K562 (cell line): ENCODE results near the gene MBD5. TPM values are rescaled to one million over a fixed set of nuclear protein-coding genes. Genes with fewer than 3 reads are reported as not detected.

ENCODE experiments used
- ATAC-seq: fragments of 200-7000 bp; cut with Tn5 transposase; 3 replicates; pipeline ENCODE4 v1.9.1; 2020; ENCODE audit warnings: moderate library complexity
- BruUV-seq: library from RNA; stranded (reverse); fragments of 400-500 nt; replicated peaks from 2 replicates; lab custom pipeline; 2021; lab: Mats Ljungman, UMichigan
- CTCF ChIA-PET: fragments of 300-600 bp; formaldehyde crosslinking; extraction: SDS; loops from one replicate; lab custom pipeline; 2021; ENCODE audit warnings: low intra/inter-chr PET ratio; lab: Yijun Ruan, JAX
- POLR2A ChIA-PET: fragments of 300-600, 350-650 bp; sonication (Branson Sonifier 250); formaldehyde crosslinking; extraction: SDS; loops from one replicate; lab custom pipeline; 2021; ENCODE audit warnings: antibody characterized with exemption, inconsistent platforms; lab: Yijun Ruan, JAX
- DNase-seq, 4 experiments: peaks; one replicate each; pipeline versions ENCODE4 v3.0.0 to v3.0.0-alpha.2; 2011 to 2018; ENCODE audit warnings: low spot score in 3 of 4, mixed read lengths in 3 of 4; ENCODE audit errors: extremely low read depth in 1 of 4
- FAIRE-seq: peaks from 2 replicates; lab custom pipeline; 2011; peaks lifted over from hg19 to GRCh38; lab: Jason Lieb, UNC
- H2AFZ ChIP-seq: 2 replicates; pipeline ENCODE4 v1.6.0; 2011; ENCODE audit warnings: low read depth, low read length, control low read depth, inconsistent platforms
- H3K27ac ChIP-seq: fragments of 200-600 bp; 3 replicates; pipeline ENCODE4 v1.8.0; 2011; ENCODE audit warnings: low read depth, mild to moderate bottlenecking, control low read depth, inconsistent platforms, low read length, moderate library complexity, mixed read lengths; ENCODE audit errors: extremely low read depth
- H3K27me3 ChIP-seq, 2 experiments: fragments of 300-600 bp in 1 of 2; 2 replicates in 1 of 2; 3 replicates in 1 of 2; pipeline versions ENCODE4 v1.6.0 to v1.8.0; 2011; ENCODE audit warnings: inconsistent platforms in 2 of 2, low read length in 2 of 2, mild to moderate bottlenecking in 1 of 2, mixed read lengths in 1 of 2, moderate library complexity in 1 of 2; ENCODE audit not compliant: control insufficient read depth in 2 of 2, insufficient read depth in 2 of 2
- H3K36me3 ChIP-seq: fragments of 300-600 bp; 3 replicates; pipeline ENCODE4 v1.8.0; 2011; ENCODE audit warnings: mild to moderate bottlenecking, low read length, inconsistent platforms; ENCODE audit not compliant: control insufficient read depth, insufficient read depth
- H3K4me1 ChIP-seq, 2 experiments: fragments of 200-600 bp in 1 of 2; replicated peaks in 1 of 2; 2 replicates in 1 of 2; 3 replicates in 1 of 2; pipeline versions ENCODE4 v1.5.1 to v1.8.0; 2011; ENCODE audit warnings: inconsistent platforms in 2 of 2, low read length in 2 of 2, mild to moderate bottlenecking in 1 of 2, mixed read lengths in 1 of 2, moderate library complexity in 1 of 2; ENCODE audit not compliant: control insufficient read depth in 2 of 2, insufficient read depth in 2 of 2
- H3K4me2 ChIP-seq: 2 replicates; pipeline ENCODE4 v1.6.1; 2011; ENCODE audit warnings: low read length, control low read depth, inconsistent platforms, mixed read lengths; ENCODE audit not compliant: insufficient read depth
- H3K4me3 ChIP-seq: fragments of 200-600 bp; sonication (generic), shearing (Covaris generic); 2 replicates; pipeline ENCODE4 v1.5.1; 2016; ENCODE audit warnings: control low read depth, inconsistent platforms
- H3K79me2 ChIP-seq: fragments of 200-600 bp; 3 replicates; pipeline ENCODE4 v1.8.0; 2011; ENCODE audit warnings: low read length, inconsistent platforms; ENCODE audit not compliant: control insufficient read depth, insufficient read depth
- H3K9ac ChIP-seq, 2 experiments: 2 replicates each; pipeline versions ENCODE4 v1.6.0 to v1.6.1; 2011; ENCODE audit warnings: low read depth in 2 of 2, low read length in 2 of 2, control low read depth in 1 of 2, inconsistent platforms in 1 of 2, mild to moderate bottlenecking in 1 of 2, mixed read lengths in 1 of 2; ENCODE audit not compliant: insufficient read depth in 1 of 2
- H3K9me1 ChIP-seq: one replicate; pipeline ENCODE4 v1.6.0; 2011; ENCODE audit warnings: inconsistent platforms, mild to moderate bottlenecking, low read length, moderate library complexity; ENCODE audit not compliant: control insufficient read depth, insufficient read depth
- H3K9me3 ChIP-seq: replicated peaks from 2 replicates; pipeline ENCODE4 v1.5.1; 2011; ENCODE audit warnings: low read depth, low read length, inconsistent platforms; ENCODE audit not compliant: control insufficient read depth, insufficient read depth
- H4K20me1 ChIP-seq: replicated peaks from 2 replicates; pipeline ENCODE4 v1.6.1; 2011; ENCODE audit warnings: low read length, inconsistent platforms, mixed read lengths; ENCODE audit not compliant: control insufficient read depth, insufficient read depth
- BCL6 ChIP-seq: fragments of 250-450 bp; sonication (Bioruptor Pico); IDR thresholded peaks from 2 replicates; pipeline ENCODE4 v1.4.0; 2020
- CREBBP ChIP-seq: IDR thresholded peaks from one replicate; pipeline ENCODE4 v1.6.1; 2012; ENCODE audit warnings: low read depth, mild to moderate bottlenecking, control low read depth, inconsistent platforms, low read length
- GTF2E2 ChIP-seq: fragments of 200-800 bp; sonication (Bioruptor generic); IDR thresholded peaks from 2 replicates; pipeline ENCODE4 v1.6.1; 2016; ENCODE audit warnings: missing genetic modification characterization, missing compliant biosample characterization
- HLTF ChIP-seq: fragments of 450-650 bp; IDR thresholded peaks from 2 replicates; pipeline ENCODE4 v1.6.1; 2016
- SIN3A ChIP-seq, 2 experiments: fragments of 150-350 bp in 1 of 2; IDR thresholded peaks; 2 replicates each; pipeline ENCODE4 v1.6.1; 2011 to 2016; ENCODE audit warnings: borderline replicate concordance in 2 of 2, low read depth in 2 of 2, low read length in 2 of 2, mild to moderate bottlenecking in 2 of 2, moderate library complexity in 2 of 2; ENCODE audit not compliant: control insufficient read depth in 1 of 2
- SRF ChIP-seq, 2 experiments: fragments of 250-450, 450-650 bp in 1 of 2; sonication (Bioruptor Pico) in 1 of 2; sonication (generic) in 1 of 2; formaldehyde crosslinking; IDR thresholded peaks; 2 replicates each; pipeline versions ENCODE4 v1.5.0 to v1.5.1; 2020 to 2022; ENCODE audit warnings: mild to moderate bottlenecking in 1 of 2, missing genetic modification reagents in 1 of 2
- ZBTB1 ChIP-seq: sonication (generic); formaldehyde crosslinking; IDR thresholded peaks from 2 replicates; pipeline ENCODE4 v1.8.1; 2023; ENCODE audit warnings: missing genetic modification reagents, low read depth, mild to moderate bottlenecking, borderline replicate concordance
- ZNF263 ChIP-seq: sonication (generic); formaldehyde crosslinking; IDR thresholded peaks from 2 replicates; pipeline ENCODE4 v1.8.0; 2022; ENCODE audit warnings: mild to moderate bottlenecking, missing genetic modification reagents, borderline replicate concordance
- WGBS: fragments of 100-300 bp; shearing (Covaris generic); methylation state at CpG from one replicate; pipeline ENCODE4 v1.1.6; 2016; ENCODE audit warnings: low coverage, mixed read lengths; ENCODE audit not compliant: insufficient coverage; ENCODE audit errors: missing lambda C conversion rate; 5-methylcytosine and 5-hydroxymethylcytosine counted together
- in situ Hi-C: fragments of 300-500 bp; cut with MboI; formaldehyde crosslinking; loops from 4 replicates; pipeline ENCODE4 v1.15.0; 2018; ENCODE audit warnings: inconsistent platforms, mixed read lengths
- intact Hi-C: fragments of 100-400 bp; cut with micrococcal nuclease; formaldehyde crosslinking; loops from 2 replicates; pipeline ENCODE4 v1.14.2; 2022
- polyA plus RNA-seq, 8 experiments: library from polyadenylated mRNA; depleted of rRNA in 4 of 8; stranded (reverse) in 5 of 8; unstranded in 3 of 8; fragments of >200 nt; fragmentation: Nextera tagmentation in 2 of 8; fragmentation: Illumina TruSeq in 1 of 8; extraction: Ambion mirVana in 2 of 8; extraction: Trizol in 1 of 8; gene quantifications; 2 replicates each; pipeline versions ENCODE4 v1.2.1 to v1.2.3, GENCODE V29; 2011 to 2014; ENCODE audit warnings: inconsistent platforms in 1 of 8, missing spikeins in 1 of 8
- total RNA-seq, 7 experiments: library from RNA; depleted of rRNA in 6 of 7; stranded (reverse); fragments of >200 nt in 6 of 7; fragmentation: Illumina TruSeq in 2 of 7; extraction: Trizol in 2 of 7; gene quantifications; 2 replicates each; pipeline versions ENCODE4 v1.2.1 to v1.2.3, GENCODE V29; 2011 to 2021; ENCODE audit warnings: low replicate concordance in 1 of 7
- TF ChIP-seq, protein P1 (sequence below): sonication (generic); formaldehyde crosslinking; IDR thresholded peaks from 2 replicates; pipeline ENCODE4 v1.8.0; 2022; ENCODE audit warnings: mild to moderate bottlenecking, missing genetic modification reagents, borderline replicate concordance
- TF ChIP-seq, protein P2 (sequence below): fragments of 250-450 bp; sonication (Bioruptor Pico); IDR thresholded peaks from 2 replicates; pipeline ENCODE4 v1.4.0; 2020; ENCODE audit warnings: mild to moderate bottlenecking, moderate library complexity, borderline replicate concordance
- TF ChIP-seq, protein P3 (sequence below): fragments of 450-650 bp; formaldehyde crosslinking; IDR thresholded peaks from 2 replicates; pipeline ENCODE4 v1.4.0; 2020; ENCODE audit warnings: mild to moderate bottlenecking
- TF ChIP-seq, protein P4 (sequence below), 2 experiments: fragments of 150-350 bp in 1 of 2; IDR thresholded peaks; 2 replicates each; pipeline ENCODE4 v1.6.1; 2012 to 2016; ENCODE audit warnings: low read depth in 2 of 2, low read length in 2 of 2, mild to moderate bottlenecking in 1 of 2, moderate library complexity in 1 of 2

Gene MBD5
- total and polyA plus RNA-seq, 9 of the 15 experiments (the other 6 are each of a cell fraction or from before 2014, with no cell fraction given) = 3.4 to 14.5 (median 9.0) TPM

DNA sequence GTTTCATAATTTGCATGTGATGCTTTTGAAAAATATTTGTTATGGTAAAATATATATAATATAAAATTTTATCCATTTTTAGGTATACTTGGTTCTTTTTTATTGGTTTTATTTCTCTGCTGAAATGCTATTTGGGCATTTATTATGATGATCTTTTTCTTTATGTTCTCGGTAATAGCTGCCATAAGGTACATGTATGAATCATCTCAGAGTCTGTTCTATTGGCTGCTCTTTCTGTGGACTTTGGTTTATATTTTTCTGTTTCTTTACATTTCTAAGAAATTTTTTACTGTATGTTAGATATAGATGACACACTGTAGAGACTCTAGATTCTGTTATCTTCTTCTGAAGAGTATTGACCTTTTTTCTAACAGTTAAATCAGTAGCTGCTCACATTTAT lies 219.9 kb downstream of the MBD5 start:
- Histone ChIP-seq H3K9me1 (no peaks in the 10 kb centered on the region), H3K9ac (no peak overlapping the region), H3K27ac (no peak overlapping the region), H3K79me2 (no peaks in the 10 kb centered on the region), H3K9me3 (no peaks in the 10 kb centered on the region), H3K4me2 (no peak overlapping the region), H3K4me1 (no peaks in the 10 kb centered on the region), H3K36me3 (no peaks in the 10 kb centered on the region), H2AFZ (no peak overlapping the region), H3K4me3 (no peak overlapping the region), H4K20me1 (no peaks in the 10 kb centered on the region), H3K27me3 (no peaks in the 10 kb centered on the region)
- intact Hi-C loops (no loop called here), in situ Hi-C loops (no loop called here)
- no TSS peak for BruUV-seq
- CTCF ChIA-PET = no interaction called here
- DNase-seq (no peak), FAIRE-seq (no peak), ATAC-seq (no peak)
- POLR2A ChIA-PET = no interaction called here
- 6% methylated on average over 1 of the region's 1 CpG for WGBS
- TF ChIP-seq, protein P1, sequence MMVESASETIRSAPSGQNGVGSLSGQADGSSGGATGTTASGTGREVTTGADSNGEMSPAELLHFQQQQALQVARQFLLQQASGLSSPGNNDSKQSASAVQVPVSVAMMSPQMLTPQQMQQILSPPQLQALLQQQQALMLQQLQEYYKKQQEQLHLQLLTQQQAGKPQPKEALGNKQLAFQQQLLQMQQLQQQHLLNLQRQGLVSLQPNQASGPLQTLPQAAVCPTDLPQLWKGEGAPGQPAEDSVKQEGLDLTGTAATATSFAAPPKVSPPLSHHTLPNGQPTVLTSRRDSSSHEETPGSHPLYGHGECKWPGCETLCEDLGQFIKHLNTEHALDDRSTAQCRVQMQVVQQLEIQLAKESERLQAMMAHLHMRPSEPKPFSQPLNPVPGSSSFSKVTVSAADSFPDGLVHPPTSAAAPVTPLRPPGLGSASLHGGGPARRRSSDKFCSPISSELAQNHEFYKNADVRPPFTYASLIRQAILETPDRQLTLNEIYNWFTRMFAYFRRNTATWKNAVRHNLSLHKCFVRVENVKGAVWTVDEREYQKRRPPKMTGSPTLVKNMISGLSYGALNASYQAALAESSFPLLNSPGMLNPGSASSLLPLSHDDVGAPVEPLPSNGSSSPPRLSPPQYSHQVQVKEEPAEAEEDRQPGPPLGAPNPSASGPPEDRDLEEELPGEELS = no peak
- TF ChIP-seq, protein P2, sequence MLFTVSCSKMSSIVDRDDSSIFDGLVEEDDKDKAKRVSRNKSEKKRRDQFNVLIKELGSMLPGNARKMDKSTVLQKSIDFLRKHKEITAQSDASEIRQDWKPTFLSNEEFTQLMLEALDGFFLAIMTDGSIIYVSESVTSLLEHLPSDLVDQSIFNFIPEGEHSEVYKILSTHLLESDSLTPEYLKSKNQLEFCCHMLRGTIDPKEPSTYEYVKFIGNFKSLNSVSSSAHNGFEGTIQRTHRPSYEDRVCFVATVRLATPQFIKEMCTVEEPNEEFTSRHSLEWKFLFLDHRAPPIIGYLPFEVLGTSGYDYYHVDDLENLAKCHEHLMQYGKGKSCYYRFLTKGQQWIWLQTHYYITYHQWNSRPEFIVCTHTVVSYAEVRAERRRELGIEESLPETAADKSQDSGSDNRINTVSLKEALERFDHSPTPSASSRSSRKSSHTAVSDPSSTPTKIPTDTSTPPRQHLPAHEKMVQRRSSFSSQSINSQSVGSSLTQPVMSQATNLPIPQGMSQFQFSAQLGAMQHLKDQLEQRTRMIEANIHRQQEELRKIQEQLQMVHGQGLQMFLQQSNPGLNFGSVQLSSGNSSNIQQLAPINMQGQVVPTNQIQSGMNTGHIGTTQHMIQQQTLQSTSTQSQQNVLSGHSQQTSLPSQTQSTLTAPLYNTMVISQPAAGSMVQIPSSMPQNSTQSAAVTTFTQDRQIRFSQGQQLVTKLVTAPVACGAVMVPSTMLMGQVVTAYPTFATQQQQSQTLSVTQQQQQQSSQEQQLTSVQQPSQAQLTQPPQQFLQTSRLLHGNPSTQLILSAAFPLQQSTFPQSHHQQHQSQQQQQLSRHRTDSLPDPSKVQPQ (CRISPR knock-in tag) = no peak
- TF ChIP-seq, protein P3, sequence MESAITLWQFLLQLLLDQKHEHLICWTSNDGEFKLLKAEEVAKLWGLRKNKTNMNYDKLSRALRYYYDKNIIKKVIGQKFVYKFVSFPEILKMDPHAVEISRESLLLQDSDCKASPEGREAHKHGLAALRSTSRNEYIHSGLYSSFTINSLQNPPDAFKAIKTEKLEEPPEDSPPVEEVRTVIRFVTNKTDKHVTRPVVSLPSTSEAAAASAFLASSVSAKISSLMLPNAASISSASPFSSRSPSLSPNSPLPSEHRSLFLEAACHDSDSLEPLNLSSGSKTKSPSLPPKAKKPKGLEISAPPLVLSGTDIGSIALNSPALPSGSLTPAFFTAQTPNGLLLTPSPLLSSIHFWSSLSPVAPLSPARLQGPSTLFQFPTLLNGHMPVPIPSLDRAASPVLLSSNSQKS = no peak
- TF ChIP-seq BCL6 (CRISPR knock-in tag) (no peak), ZNF263 (no peak), ZBTB1 (CRISPR knock-in tag) (no peak), HLTF (no peak), GTF2E2 (tag) (no peak), SIN3A (IDR thresholded peaks at IDR 0.05; ENCODE audit: borderline replicate concordance in 2 of 2, control insufficient read depth in 1 of 2, low read depth in 2 of 2, low read length in 2 of 2) (no peak), CREBBP (no peak), SRF (CRISPR knock-in tag; IDR thresholded peaks at IDR 0.05) (no peak)
- TF ChIP-seq, protein P4, sequence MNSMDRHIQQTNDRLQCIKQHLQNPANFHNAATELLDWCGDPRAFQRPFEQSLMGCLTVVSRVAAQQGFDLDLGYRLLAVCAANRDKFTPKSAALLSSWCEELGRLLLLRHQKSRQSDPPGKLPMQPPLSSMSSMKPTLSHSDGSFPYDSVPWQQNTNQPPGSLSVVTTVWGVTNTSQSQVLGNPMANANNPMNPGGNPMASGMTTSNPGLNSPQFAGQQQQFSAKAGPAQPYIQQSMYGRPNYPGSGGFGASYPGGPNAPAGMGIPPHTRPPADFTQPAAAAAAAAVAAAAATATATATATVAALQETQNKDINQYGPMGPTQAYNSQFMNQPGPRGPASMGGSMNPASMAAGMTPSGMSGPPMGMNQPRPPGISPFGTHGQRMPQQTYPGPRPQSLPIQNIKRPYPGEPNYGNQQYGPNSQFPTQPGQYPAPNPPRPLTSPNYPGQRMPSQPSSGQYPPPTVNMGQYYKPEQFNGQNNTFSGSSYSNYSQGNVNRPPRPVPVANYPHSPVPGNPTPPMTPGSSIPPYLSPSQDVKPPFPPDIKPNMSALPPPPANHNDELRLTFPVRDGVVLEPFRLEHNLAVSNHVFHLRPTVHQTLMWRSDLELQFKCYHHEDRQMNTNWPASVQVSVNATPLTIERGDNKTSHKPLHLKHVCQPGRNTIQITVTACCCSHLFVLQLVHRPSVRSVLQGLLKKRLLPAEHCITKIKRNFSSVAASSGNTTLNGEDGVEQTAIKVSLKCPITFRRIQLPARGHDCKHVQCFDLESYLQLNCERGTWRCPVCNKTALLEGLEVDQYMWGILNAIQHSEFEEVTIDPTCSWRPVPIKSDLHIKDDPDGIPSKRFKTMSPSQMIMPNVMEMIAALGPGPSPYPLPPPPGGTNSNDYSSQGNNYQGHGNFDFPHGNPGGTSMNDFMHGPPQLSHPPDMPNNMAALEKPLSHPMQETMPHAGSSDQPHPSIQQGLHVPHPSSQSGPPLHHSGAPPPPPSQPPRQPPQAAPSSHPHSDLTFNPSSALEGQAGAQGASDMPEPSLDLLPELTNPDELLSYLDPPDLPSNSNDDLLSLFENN (IDR thresholded peaks at IDR 0.05; ENCODE audit: low read depth in 2 of 2, low read length in 2 of 2) = no peak
